ENCODE results near the gene URM1.
"Not testable (repeated sequence)": the region's sequence is repeated elsewhere in the genome, so short reads cannot be mapped to it uniquely, and the experiment has no call there.

URM1 gene

DNA sequence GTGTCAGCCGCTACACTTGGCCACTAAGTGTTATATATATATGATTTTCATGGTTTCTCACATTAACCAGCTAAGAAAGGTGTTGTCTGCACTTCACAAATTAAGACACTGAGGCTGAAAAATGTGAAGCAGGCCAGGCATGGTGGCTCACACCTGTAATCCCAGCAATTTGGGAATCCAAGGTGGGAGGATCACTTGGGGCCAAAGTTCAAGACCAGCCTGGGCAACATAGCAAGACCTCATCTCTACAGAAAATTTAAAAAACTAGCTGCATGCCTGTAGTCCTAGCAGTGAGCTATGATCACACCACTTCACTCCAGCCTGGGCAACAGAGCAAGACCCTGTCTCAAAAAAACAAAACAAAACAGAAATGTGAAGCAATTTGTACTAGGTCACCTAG, 46.8 kb upstream of the URM1 start:
- peaks cover 11 to 60% (median 20%) of the 10 kb centered on the region in 3 donors for H3K36me3 ChIP-seq
- no peak for DNase-seq
- intact Hi-C loops (cut with DNase I; ENCODE audit: low total_unique reads) = no loop called here
- no peaks in the 10 kb centered on the region for H3K27me3 ChIP-seq
- no peak overlapping the region for H3K4me3 ChIP-seq
- no peak overlapping the region for H3K27ac ChIP-seq
- TF ChIP-seq, protein P1, sequence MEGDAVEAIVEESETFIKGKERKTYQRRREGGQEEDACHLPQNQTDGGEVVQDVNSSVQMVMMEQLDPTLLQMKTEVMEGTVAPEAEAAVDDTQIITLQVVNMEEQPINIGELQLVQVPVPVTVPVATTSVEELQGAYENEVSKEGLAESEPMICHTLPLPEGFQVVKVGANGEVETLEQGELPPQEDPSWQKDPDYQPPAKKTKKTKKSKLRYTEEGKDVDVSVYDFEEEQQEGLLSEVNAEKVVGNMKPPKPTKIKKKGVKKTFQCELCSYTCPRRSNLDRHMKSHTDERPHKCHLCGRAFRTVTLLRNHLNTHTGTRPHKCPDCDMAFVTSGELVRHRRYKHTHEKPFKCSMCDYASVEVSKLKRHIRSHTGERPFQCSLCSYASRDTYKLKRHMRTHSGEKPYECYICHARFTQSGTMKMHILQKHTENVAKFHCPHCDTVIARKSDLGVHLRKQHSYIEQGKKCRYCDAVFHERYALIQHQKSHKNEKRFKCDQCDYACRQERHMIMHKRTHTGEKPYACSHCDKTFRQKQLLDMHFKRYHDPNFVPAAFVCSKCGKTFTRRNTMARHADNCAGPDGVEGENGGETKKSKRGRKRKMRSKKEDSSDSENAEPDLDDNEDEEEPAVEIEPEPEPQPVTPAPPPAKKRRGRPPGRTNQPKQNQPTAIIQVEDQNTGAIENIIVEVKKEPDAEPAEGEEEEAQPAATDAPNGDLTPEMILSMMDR (IDR thresholded peaks at IDR 0.05) = no peak
- no peaks in the 10 kb centered on the region for H3K9me3 ChIP-seq
- H3K4me1 ChIP-seq = peaks cover 0 to 36% (median 20%) of the 10 kb centered on the region in 4 donors

DNA sequence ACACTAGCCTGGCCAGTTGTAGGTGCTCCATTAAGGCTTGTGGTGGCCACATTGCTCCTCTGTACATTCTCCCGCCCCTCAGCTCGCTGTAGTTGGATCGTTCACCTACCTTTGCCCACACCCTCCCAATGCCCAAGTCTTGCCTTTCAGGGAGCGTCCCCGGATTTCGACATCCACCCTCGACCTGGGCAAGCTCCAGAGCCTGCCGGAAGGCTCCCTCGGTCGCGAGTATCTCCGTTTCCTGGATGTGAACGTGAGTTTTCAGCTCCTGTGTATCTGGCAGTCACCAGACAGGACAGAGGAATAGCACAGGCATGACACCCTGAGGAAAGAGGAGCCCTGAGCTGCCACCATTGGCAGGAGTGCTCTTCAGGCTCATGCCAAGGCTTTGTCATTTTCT, 45.5 kb upstream of the URM1 start:
- TF ChIP-seq, protein P1 (IDR thresholded peaks at IDR 0.05) = no peak
- no peak for DNase-seq
- no peak overlapping the region for H3K4me3 ChIP-seq
- H3K27me3 ChIP-seq = no peaks in the 10 kb centered on the region
- H3K4me1 ChIP-seq = peaks cover 0 to 36% (median 20%) of the 10 kb centered on the region in 4 donors
- H3K9me3 ChIP-seq = no peaks in the 10 kb centered on the region
- no peak overlapping the region for H3K27ac ChIP-seq
- intact Hi-C loops (cut with DNase I; ENCODE audit: low total_unique reads) = no loop called here
- H3K36me3 ChIP-seq = peaks cover 11 to 50% (median 20%) of the 10 kb centered on the region in 3 donors

DNA sequence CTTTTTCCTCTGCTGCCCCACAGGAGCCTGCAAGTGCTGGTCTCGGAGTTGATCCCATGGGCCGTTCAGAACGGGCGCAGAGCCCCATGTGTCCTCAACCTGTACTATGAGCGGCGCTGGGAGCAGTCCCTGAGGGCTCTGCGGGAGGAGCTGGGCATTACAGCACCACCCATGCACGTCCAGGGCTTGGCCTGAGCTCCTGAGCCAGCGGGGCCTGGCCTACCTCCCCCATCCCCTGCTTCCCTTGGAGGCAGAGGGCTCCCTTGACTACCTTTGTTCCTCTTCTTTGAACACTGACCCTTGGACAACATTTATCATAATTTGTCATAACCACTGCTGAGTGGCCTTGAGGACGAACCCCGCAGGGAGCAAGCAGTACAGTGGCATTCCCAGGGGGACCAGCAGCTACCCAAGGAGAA, 37.7 kb upstream of the URM1 start:
- Histone ChIP-seq H3K4me3 (no peak overlapping the region), H3K9me3 (no peaks in the 10 kb centered on the region), H3K27me3 (no peaks in the 10 kb centered on the region), H3K27ac (no peak overlapping the region), H3K36me3 (peaks cover 4 to 56% (median 5%) of the 10 kb centered on the region in 3 donors), H3K4me1 (no peaks in the 10 kb centered on the region)
- intact Hi-C loops (cut with DNase I; ENCODE audit: low total_unique reads) = no loop called here
- TF ChIP-seq, protein P1 (IDR thresholded peaks at IDR 0.05) = no peak
- no peak for DNase-seq

DNA sequence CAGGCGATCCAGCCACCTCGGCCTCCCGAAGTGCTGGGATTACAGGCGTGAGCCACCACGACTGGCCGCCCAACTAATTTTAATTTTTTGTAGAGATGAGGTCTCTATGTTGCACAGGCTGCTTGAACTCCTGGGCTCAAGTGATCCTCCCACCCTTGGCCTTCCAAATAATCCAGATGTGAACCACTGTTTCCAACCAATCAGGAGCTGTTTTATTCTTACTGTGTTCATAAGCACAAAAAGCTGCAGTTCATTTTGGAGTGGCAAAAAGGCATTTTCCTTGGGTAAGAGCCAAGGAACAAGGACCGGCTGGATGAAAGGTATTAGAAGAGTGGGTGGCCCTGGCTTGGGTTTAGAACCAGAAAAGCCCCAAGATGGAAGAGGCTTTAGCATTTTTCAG, 36.0 kb upstream of the URM1 start:
- intact Hi-C loops (cut with DNase I; ENCODE audit: low total_unique reads) = no loop called here
- TF ChIP-seq, protein P1 (IDR thresholded peaks at IDR 0.05) = no peak

DNA sequence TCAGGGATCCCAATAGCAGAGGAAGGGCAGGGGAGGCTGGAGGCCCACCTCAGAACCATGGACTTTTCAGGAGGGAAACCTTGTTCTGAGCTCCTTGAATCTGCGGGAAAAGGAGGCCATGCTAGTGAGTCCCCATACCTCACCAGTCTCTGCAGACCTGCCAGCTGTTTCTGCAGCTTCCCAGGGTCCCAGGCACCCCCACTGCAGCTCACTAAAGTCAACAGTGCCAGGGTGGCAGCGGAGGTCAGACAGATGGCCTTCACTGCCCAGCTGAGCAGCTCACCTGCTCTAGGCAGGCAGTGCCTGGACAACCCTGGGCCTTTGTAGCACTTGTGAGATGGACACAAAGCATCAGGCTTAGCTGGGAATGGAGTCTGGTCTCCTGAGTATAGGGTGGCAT, 35.3 kb upstream of the URM1 start:
- Histone ChIP-seq H3K9me3 (no peaks in the 10 kb centered on the region), H3K4me3 (no peak overlapping the region), H3K27me3 (no peaks in the 10 kb centered on the region), H3K27ac (no peak overlapping the region), H3K4me1 (peaks cover 0 to 8% (median 2%) of the 10 kb centered on the region in 4 donors), H3K36me3 (peaks cover 0 to 44% (median 5%) of the 10 kb centered on the region in 3 donors)
- no peak for DNase-seq
- intact Hi-C loops (cut with DNase I; ENCODE audit: low total_unique reads) = no loop called here
- TF ChIP-seq, protein P1 (IDR thresholded peaks at IDR 0.05) = no peak

More for the DNA sequence above, 36.0 kb upstream of the URM1 start:
- H3K36me3 ChIP-seq = peaks cover 0 to 44% (median 5%) of the 10 kb centered on the region in 3 donors
- no peak overlapping the region for H3K27ac ChIP-seq
- H3K4me3 ChIP-seq = no peak overlapping the region
- no peak for DNase-seq
- no peaks in the 10 kb centered on the region for H3K27me3 ChIP-seq
- H3K4me1 ChIP-seq = peaks cover 0 to 4% (median 0%) of the 10 kb centered on the region in 4 donors
- no peaks in the 10 kb centered on the region for H3K9me3 ChIP-seq

DNA sequence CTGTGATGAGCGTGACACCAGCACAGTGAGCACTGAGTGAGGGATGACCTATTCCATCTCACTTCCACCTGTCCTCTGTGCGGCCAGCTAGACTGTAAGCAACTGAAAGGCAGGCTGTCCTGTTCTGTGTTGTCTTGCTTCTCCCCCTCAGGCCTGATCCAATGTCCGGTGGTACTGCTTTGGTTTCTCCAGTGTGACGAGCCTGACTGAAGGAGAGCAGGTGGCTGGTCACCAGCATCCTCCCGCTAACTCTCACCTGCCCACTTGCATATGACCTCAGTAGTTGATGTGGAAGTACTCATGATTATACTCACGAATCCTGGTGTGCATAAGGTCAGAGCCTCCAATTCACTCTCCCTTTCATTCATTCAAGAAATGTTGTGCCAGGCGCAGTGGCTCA, 33.2 kb upstream of the URM1 start:
- DNase-seq = no peak
- H3K4me1 ChIP-seq = peaks cover 0 to 18% (median 9%) of the 10 kb centered on the region in 4 donors
- TF ChIP-seq, protein P1 (IDR thresholded peaks at IDR 0.05) = no peak
- no peak overlapping the region for H3K27ac ChIP-seq
- intact Hi-C loops (cut with DNase I; ENCODE audit: low total_unique reads) = no loop called here
- H3K9me3 ChIP-seq = no peaks in the 10 kb centered on the region
- H3K27me3 ChIP-seq = no peaks in the 10 kb centered on the region
- H3K36me3 ChIP-seq = peaks cover 0 to 31% (median 4%) of the 10 kb centered on the region in 3 donors
- H3K4me3 ChIP-seq = no peak overlapping the region

DNA sequence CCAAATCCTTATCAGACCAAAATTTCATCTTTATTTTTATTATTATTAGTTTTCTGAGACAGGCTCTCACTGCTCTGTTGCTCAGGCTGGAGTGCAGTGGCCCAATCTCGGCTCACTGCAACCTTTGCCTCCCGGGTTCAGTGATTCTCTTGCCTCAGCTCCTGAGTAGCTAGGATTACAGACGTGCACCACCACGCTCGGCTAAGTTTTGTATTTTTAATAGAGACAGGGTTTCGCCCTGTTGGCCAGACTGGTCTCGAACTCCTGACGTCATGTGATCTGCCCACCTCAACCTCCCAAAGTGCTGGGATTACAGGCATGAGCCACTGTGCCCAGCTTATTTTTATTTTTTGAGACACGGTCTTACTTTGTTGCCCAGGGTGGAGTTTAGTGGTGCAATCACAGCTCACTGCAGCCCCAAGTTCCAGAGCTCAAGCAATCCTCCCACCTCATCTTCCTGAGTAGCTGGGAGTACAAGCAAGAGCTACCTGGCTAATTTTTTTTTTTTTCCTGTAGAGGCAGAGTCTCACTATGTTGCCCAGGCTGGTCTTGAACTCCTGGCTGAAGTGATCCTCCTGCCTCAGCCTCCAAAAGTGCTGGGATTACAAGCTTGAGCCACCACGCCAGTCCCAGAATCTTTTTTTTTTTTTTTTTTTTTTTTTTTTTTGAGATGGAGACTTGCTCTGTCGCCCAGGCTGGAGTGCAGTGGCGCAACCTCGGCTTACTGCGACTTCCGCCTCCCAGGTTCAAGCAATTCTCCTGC, 32.1 kb upstream of the URM1 start:
- Histone ChIP-seq H3K36me3 (peaks cover 8 to 31% (median 15%) of the 10 kb centered on the region in 3 donors), H3K4me1 (peaks cover 0 to 18% (median 9%) of the 10 kb centered on the region in 4 donors)
- H3K27me3 ChIP-seq; DNase-seq; intact Hi-C loops (cut with DNase I; ENCODE audit: low total_unique reads); H3K4me3 ChIP-seq; H3K27ac ChIP-seq; H3K9me3 ChIP-seq: not testable (repeated sequence)

All from tibial artery (tissue), 4 donors.